ENCODE measurements around the gene SLC7A10.
A peak's percentile ranks its signal among the peaks of the same experiment; 100 is the strongest.
"Not testable (repeated sequence)": the region's sequence is repeated elsewhere in the genome, so short reads cannot be mapped to it uniquely, and the experiment has no call there.

SLC7A10 gene

DNA sequence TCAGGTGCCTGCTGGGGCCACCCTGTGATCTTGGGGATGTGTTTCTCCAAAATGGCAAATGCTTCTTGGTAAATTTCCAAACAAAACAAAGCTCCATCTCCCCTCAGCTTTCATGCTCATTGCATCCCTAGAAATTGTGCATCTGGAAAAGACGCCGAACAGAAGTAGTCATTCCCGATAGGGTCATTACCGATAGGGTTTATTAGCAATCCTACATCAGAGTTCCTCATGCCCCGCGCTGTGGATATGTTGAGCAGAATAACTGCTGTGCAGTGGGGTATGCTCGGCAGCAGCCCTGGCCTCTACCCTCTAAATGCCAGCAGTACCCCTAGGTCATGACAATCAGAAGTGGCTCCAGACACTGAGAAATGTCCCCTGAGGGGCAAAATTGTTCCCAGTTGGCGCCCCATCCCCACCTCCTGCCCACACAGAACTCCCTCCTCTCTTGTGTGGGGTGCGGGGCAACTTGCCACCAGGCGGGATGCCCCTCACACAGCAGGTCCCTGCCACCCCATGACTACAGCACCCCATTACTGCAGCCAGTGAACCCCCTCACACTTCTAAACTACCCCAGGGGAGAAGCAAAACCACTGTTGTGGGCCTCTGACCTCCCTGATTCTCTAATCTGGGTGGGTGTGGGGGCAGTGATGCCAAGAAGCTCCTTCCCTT, 13.0 kb upstream of the SLC7A10 start:
- no peak for DNase-seq (ENCODE audit: low read depth in 2 of 2)

DNA sequence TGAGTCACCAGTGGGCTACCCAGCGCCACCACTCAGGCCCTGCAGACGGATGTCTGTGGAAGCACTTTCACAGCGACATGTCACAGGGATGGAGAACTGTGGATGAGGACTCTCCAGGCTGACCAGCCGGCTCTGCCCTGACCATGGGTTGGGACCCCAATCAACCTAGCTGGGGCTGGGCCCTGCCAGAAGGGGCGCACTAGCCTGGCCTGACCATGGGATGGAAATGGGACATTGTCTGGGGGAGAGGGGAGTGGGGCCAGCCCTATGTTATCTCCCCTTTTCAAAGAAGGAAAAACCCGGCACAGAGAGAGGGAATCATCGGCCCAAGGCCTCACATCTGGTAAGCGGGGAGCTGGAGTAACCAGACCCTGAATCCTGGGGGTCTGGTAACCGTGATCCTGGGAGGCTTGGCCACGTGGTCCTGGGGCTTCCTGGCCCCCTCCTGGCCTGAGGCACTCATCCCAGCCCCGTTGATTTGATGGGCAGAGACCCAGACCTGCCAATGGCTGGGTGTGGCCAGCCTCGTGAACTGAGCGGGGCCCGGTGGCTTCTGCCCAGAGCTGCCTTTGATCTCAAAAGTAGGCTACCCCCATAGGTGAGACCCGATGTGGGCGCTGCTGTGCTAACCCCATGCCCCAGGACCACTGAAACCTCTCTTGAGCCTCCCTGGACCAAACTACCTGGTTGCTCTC, 11.2 kb upstream of the SLC7A10 start:
- no peak for DNase-seq (ENCODE audit: low read depth in 2 of 2)

DNA sequence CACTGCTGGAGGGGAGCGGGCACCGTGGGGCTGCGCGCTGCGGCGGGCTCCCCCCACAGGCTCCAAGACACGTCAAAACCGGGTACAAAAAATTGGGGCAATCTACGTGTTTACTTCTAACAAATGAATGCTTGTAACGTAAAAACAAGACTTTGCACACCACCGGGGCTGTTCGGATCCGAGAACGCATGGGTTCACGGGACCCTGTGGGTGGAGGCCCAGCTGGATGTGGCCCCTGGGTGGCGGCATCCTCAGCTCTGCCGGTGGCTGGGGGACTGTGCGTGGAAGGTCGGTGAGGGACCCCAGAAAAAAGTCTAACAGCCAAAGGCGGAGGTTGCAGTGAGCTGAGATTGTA, 10.3 kb upstream of the SLC7A10 start:
- DNase-seq (ENCODE audit: low read depth in 2 of 2): no peak

DNA sequence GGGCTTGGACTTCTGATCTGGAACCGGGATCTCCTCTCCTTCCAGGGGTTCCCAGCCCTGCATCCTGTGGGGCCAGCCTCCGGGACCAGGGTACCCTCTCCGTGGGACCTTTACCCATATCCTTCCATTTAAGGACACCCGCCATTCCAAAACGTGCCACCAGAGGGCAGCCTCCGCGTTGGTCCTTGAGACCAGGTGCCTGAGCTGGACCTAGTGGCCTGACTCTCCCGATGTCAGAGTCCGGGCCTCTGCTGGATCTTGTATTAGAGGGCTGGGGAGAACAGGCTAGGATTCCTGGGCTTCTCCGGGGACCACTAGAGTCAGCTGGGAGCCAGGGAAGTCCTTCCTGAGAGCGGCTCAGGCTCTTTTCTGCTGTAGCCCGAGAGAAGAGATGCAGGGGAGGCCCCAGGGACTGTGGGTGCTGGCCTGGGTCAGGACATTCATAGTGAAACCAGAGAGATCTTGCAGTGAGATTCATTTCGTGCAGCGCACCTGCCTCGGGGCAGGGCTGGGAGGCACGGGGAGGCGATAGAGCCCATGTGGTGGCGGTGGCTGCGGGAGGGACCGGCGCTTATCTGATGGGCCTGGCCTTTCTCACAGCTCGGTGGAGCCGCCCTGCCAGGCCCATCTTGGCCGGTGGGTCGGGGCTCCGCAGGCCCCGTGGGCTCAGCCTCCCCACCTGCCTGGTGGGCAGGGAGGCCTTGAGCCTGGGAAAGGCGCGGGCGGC, 9.8 kb upstream of the SLC7A10 start:
- DNase-seq (ENCODE audit: low read depth in 2 of 2): peak; percentile 56 to 64

DNA sequence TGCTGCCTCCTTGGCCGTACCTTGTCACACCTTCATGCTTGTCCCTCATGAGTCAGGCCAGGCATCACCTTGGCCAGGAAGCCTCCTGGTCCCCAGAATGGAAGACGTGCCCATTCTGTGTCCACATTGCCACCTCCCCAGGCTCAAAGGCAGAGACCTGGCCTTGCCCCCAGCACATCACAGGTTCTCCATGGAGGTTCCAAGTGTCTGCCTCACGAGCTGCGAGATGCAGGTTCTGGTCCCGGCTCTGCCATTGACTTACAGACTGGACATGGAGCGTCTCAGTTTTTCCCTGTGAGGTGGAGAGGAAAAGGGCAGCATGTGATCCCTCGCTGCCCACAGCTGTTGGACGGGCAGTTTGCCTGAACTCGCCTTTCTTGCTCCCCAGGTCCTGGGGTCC, 9.1 kb upstream of the SLC7A10 start:
- DNase-seq (ENCODE audit: low read depth in 2 of 2): no peak

DNA sequence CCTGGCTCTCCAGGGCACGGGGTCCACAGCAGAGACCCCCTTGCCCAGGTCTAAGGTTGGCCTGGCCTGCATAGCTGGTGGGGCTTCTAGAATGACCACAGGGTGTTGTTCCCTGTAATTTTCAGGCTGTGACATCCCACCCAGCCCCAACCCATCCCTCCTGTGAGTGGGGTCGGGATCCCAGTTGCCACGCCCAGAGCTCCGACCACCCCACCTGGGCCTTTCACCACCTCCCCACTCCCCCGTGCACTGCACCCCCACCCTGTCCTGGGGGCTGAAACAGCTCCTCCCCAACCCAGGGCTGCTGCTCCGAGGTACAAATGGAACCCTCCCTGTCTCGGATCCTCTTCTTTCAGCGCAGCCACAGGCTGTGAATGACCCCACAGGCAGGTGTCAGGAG, 8.4 kb upstream of the SLC7A10 start:
- DNase-seq (ENCODE audit: low read depth in 2 of 2): no peak

DNA sequence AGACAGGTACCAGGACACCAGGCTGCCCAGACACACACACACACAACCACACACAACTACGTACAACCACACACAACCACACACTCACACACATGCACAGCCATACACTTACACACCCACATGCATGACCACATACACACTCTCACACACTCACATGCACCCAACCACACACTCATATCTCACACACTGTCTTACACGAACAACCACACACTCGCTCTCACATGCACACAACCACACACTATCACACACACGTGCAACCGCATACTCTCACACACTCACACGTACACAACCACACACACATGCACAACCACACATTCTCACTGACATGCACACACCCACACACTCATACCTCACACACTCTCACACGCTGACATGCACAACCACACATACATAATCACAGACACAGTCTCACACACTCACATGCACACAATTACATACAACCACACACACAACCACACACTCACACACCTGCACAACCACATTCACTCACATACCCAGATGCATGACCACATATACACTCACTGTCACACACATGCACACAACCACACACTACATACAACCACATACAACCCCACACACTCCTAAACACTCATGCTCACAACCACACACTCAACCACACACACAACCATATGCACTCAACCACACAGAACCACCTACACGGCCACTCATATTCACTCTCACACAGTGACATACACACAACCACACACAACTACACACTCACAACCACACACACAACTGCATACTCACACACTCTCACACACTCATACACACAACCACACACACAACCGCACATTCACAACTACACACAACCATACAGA, 7.6 kb upstream of the SLC7A10 start:
- DNase-seq (ENCODE audit: low read depth in 2 of 2): no peak

DNA sequence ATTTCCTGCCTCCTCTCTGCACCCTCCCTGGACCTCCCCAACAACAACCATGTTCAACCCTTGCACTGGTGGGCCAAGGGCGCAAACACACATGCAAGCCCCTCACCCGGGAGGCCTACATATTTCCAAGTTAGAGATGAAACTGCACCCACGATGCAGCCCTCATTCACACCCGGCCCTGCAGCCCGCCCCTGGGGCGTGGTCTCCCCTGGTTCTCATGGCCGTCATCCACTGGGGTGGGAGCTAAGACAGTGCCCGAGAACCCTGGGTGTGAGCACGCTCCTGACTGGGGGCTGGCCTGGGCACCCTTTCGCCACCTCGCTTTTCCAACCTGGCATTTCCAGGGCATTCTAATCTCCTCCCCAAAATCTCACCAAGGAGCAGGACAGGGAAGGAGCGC, 7.0 kb upstream of the SLC7A10 start:
- DNase-seq (ENCODE audit: low read depth in 2 of 2): no peak

DNA sequence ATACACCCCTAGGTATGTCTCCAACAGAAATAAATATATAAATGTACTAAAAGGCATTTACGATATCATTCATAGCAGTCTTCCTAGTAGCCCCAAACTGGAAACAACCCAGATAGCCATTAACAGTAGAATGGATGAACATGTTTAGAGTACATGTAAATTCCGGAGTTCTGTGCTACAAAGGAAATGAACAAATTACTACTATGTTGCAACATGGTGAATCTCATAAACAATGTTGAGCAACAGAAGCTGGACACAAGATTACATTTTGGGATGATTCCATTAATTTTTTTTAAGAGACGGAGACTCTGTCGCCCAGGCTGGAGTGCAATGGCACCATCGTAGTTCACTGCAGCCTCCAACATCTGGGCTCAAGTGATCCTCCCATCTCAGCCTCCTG, 5.9 kb upstream of the SLC7A10 start:
- no peak for DNase-seq (ENCODE audit: low read depth in 2 of 2)

DNA sequence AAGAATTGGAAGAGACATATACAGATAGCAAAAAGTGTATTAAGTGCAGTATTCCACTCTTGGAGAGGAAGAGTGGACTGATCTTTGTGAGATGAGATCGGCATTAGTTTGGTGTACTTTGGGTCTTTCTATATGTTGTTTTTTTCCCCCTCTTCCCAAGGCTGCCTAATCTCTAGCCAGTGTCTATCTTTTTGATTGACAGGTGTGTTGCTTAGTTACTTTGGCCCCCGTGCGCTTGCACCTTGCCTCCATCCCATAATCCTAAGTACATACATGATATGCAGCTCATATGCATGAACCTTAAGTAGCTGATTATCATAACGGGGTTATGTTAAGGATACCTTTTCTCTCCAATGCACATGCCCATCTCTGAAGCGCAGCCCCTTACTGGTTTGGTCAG, 4.3 kb upstream of the SLC7A10 start:
- DNase-seq (ENCODE audit: low read depth in 2 of 2): no peak

DNA sequence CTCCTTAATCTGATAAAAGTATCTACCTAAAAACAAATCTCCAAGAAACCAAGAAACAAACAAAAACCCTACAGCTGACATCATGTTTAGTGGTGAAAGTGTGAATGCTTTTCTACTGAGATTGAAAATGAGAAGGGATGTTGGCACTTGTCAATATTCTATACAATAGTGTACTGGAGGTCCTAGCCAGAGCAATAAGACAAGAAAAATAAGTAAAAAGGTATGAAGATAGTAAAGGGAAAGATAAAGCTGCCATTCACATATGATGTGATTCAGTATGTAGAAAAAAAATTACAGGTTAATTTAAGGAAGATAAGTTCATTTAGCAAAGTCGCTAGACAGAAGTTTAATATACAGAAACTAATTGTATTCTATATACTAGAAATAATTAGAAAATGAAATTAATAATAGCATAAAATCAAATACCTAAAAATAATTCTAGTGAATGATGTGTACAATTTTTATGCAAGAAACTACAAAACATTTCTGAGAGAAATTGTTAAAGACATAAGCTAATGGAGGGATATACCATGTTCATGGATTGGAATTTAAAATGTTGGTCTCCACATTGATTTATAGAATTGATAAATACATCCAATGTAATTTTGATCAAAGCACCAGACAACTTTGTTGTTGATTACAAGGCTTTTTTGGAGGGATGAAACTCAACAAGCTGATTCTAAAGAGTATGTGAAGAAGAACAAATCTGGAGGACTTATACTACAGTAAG, 2.4 kb upstream of the SLC7A10 start:
- DNase-seq (ENCODE audit: low read depth in 2 of 2): no peak

DNA sequence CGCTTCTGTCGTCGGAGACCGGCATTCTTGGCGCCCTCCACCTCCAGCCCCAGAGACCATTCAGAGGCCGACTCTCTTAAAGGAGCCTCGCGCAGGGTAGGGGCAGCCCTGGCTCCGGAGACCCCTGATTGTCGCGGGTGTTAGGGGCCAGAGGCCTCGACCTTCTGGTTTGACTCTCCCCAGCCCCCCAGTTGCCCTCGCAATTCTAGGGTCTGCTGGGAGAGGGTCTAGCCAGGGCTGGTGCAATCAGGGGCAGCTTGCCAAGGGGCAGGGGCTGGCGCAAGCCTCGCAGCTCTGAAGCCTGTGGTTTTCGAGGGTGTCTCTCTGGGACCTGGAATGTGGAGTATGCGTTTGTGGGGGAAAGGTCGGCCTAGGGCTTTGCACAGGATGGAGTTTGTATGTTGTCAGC, 1.6 kb upstream of the SLC7A10 start:
- no peak for DNase-seq (ENCODE audit: low read depth in 2 of 2)

DNA sequence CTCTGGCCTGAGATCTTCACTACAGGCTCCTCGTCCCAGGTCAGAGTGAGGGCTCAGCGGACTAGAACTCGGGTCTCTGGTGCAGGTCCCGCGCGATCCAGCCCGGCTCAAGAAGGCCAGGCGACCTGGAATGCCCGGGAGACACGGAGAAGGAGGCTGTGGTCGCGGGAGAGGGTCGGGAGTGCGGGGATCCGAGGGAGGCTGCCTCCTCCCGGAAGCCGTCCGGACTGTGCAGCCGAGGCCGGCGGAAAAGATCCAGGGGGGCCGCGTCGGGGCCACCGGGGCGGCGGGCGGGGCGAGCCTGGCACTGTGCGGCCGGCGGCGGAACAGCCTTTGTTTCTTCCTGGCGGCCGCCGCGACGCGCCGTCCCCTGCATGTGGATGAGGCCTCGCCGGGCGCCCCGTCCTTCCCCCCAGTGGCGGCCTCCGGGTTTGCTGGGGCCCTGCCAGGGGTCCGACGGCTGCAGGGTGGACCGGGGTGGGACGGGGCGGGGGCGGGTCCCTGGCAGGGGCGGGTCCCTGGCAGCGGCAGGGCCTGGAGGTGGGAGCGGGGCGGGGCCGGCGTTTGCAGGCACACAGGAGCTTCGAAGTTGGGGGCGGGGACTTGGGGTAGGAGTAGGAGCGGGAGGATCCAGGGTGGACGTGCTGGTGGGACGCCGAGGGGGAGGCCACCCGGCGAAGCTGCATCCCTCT, 1.0 kb upstream of the SLC7A10 start:
- no peak for DNase-seq (ENCODE audit: low read depth in 2 of 2)

DNA sequence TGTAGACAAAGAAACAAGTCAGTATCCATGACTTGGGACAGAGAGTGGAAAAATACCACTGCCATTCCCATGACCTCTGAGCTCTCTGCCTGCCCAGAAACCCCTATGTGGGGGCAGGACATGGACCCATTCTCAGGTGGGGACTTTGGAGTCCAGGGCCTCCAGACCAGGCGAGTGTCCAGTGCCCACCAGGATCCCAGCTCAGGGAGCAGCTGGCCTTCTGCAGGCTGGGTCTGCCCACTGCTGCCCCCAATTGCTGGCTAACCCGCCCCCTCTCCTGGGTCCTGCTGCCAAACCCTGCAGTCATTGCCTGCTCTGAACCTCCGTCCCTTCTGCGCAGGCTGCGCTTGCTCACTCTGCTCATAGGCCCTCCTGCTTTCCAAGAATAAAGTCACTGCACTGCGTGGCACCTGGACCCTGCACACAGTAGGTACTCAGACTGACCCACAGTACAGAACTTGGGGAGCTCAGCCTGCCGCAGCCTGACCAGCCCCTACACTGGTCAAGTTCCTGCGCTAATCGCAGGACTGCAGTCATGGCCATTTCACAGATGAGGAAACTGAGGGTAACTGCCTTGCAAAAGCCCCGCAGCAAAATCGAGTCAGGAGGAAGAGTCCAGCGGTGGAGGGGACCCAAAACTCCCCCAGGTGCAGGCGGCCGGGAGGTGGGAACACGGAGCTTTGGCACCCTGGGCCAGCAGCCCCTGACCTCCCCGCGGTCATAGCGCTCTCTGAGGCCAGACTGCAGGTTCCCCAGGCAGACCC, 774 bp downstream of the SLC7A10 start:
- DNase-seq (ENCODE audit: low read depth in 2 of 2): no peak

DNA sequence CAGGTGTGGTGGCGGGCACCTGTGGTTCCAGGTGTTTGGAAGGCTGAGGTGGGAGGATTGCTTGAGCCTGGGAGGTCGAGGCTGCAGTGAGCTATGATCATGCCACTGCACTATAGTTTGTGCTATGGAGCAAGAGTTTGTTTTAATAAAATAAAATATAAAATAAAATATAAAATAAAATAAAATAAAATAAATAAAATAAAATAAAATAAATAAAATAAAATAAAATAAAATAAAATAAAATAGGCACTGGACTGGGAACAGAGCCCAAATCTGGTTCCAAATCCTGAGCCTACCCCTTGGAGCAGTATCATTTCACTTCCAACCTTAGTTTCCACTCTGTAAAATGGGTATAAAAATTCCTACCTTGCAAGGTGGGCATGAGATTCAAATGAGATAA, 3.4 kb downstream of the SLC7A10 start:
- DNase-seq (ENCODE audit: low read depth in 2 of 2): not testable (repeated sequence)

DNA sequence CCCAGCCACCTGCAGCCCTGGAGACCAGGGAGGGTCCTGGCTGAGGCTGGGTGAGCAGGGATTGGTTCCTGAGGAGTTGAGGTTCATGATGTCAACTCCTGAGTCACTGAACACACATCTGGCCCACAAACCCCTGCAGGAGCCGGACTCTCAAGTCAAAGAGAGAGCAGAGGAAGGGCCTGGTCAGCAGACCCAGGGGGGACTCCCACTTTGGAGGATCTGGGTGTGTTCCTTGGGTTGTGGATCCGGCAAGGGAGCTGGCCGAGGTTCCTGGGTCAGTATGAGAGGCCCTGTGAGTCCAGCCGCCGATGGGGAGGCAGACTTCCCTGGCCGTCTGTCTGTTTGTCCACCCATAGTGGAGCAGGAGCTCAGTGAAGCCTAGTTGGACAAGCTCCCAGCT, 4.0 kb downstream of the SLC7A10 start:
- DNase-seq (ENCODE audit: low read depth in 2 of 2): no peak

DNA sequence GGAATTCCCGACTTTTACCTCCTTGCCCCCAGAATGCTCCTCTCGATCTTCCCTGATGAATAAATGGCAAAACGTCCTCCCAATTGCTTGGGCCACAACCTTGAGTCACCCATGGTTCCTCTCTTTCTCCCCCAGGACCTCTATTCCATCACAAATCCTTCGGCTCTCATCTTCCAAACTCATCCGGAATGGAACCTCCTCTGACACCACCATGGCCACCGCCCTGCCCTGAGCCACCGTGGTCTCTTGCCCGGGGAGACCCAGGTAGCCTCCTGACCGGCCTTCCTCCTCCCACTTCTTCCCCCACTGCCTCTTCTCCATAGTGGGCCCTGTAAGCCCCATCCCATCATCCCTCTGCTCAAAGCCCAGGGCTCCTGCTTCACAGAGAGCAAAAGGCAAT, 4.9 kb downstream of the SLC7A10 start:
- no peak for DNase-seq (ENCODE audit: low read depth in 2 of 2)

DNA sequence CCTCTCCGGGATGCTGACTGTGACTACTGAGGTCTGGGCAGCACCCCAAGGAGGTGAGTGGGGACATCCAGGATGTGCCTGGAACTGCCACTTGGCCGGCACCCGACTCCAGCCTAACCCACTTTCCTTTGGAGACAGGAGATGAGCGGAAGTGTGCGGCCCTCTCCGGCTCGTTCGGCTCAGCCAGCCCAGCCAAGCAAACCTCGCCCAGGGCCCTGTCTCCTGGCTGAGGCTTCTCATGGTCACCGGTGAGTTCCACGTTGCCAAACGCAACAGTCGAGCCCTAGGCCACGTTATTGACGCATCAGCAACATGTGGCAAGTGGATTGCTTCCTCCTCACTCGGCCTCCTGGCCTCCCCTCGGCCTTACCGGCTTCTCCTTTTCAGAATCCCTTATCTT, 5.5 kb downstream of the SLC7A10 start:
- DNase-seq (ENCODE audit: low read depth in 2 of 2): no peak

DNA sequence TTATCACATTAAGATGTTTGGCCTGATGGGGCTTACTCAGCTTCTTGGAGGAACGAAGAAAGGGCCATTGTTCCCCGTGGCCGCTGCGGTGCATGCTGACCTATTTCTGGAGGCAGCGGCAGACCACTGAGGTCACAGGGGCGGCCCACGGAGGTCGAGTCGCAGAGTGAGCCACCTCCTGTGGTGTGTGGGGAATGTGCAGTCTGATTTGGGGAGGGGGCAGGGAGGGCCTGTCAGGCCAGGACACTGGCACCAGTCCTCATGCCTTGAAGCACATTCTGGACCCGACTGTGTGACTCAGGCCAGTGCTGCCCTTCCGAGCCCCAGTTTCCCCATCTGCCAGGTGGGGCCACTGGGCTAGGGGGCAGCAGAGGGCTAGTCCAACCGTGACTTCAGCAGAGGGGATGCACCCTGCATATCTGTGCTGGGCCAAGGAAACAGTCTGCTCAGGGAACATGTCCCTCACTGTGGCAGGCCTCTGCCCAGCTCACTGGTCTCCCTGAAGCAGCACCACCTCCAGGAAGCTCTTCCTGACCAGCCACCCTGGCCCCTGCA, 6.3 kb downstream of the SLC7A10 start:
- DNase-seq (ENCODE audit: low read depth in 2 of 2): no peak

DNA sequence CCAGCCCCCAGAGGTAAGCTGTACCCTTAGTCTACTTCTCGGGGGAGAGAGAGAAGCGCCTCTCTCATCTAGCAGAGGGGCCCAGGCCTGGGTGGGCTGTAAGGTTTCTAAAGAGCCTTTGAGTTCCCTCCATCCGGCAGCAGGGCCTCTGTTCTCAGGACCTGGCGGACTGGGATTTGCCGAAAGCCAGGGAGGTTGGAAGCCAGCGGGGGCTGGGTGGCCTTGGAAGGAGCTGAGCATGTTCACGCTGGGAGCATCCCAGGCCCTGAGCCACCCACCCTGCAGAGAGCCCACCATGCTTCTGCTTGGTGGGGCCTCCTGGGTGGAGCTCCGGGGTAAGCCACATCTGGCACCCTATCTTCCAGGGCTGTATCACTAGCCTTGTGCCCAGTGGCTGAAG, 7.8 kb downstream of the SLC7A10 start:
- DNase-seq (ENCODE audit: low read depth in 2 of 2): no peak
